Uterus (tissue), 4 donors: Measurements from ENCODE around the gene JARID2. TPM values are rescaled to one million over a fixed set of nuclear protein-coding genes. Genes with fewer than 3 reads are reported as not detected.

ENCODE experiments used
- DNase-seq, 2 donors: peaks; one replicate each; pipeline ENCODE4 v3.0.0-alpha.2; 2019 to 2020
- H3K27ac ChIP-seq, 2 donors: fragments of 200-600 bp; sonication (generic); 1 replicate in 1 of 2; 2 replicates in 1 of 2; pipeline ENCODE4 v1.5.1; 2016 to 2018
- H3K27me3 ChIP-seq, 2 donors: fragments of 200-600 bp; sonication (generic); one replicate each; pipeline ENCODE4 v1.5.1; 2018 to 2019; ENCODE audit warnings: control low read depth in 1 of 2
- H3K36me3 ChIP-seq, 2 donors: fragments of 200-600 bp; sonication (generic); one replicate each; pipeline ENCODE4 v1.5.1; 2019; ENCODE audit warnings: control low read depth in 1 of 2
- H3K4me1 ChIP-seq, 2 donors: fragments of 200-600 bp; sonication (generic); one replicate each; pipeline ENCODE4 v1.5.1; 2018 to 2019; ENCODE audit warnings: control low read depth in 1 of 2
- H3K4me3 ChIP-seq, 2 donors: fragments of 200-600 bp; sonication (generic); 1 replicate in 1 of 2; 2 replicates in 1 of 2; pipeline ENCODE4 v1.5.1; 2018 to 2019; ENCODE audit warnings: mild to moderate bottlenecking in 1 of 2
- H3K9me3 ChIP-seq, 2 donors: fragments of 200-600 bp; sonication (generic); one replicate each; pipeline ENCODE4 v1.5.1; 2019; ENCODE audit warnings: control low read depth in 1 of 2
- CTCF ChIP-seq, 4 experiments: fragments of 200-600 bp in 2 of 4; fragments of 450-650 bp in 2 of 4; sonication (generic) in 2 of 4; IDR thresholded peaks; one replicate each; pipeline ENCODE4 v1.5.1; 2016 to 2019; ENCODE audit warnings: antibody characterized with exemption in 4 of 4, mild to moderate bottlenecking in 2 of 4, moderate library complexity in 1 of 4
- POLR2A ChIP-seq, 2 donors: fragments of 450-650 bp; IDR thresholded peaks; one replicate each; pipeline ENCODE4 v1.6.1; 2016; ENCODE audit warnings: antibody characterized with exemption in 2 of 2, mild to moderate bottlenecking in 1 of 2, moderate library complexity in 1 of 2
- intact Hi-C: fragments of 100-400 bp; cut with DNase I; formaldehyde crosslinking; loops from one replicate; pipeline ENCODE4 v1.15.1; 2023; ENCODE audit warnings: low total_unique reads
- total RNA-seq, 4 donors: library from RNA; depleted of rRNA in 3 of 4; stranded (reverse); fragments of >200 nt in 3 of 4; gene quantifications; one replicate each; pipeline versions ENCODE4 v1.1.0 to v1.2.4, GENCODE V29; 2014 to 2023
- donor health status: DM: yes; HTN: yes; CAD: no.

Gene JARID2
- total RNA-seq, 4 donors from 2014 or later = 2.6 to 15.8 (median 8.0) TPM

GRCh38 chr6:15441215-15441868 is 195.5 kb downstream of the JARID2 start:
- Histone ChIP-seq H3K27me3 (no peaks in the 10 kb centered on the region), H3K9me3 (no peaks in the 10 kb centered on the region), H3K4me1 (no peaks in the 10 kb centered on the region), H3K36me3 (no peaks in the 10 kb centered on the region), H3K27ac (no peak overlapping the region), H3K4me3 (no peak overlapping the region)
- intact Hi-C loops = no loop called here
- TF ChIP-seq POLR2A (IDR thresholded peaks at IDR 0.05) = no peak
- TF ChIP-seq CTCF (IDR thresholded peaks at IDR 0.05) = peak; percentile 71 to 79 (median 76)
- peak; percentile 32 to 35 for DNase-seq

GRCh38 chr6:15441981-15442380 is 196.1 kb downstream of the JARID2 start:
- TF ChIP-seq POLR2A (IDR thresholded peaks at IDR 0.05) = no peak
- TF ChIP-seq CTCF (IDR thresholded peaks at IDR 0.05) = no peak
- H3K27ac ChIP-seq = no peak overlapping the region
- no peaks in the 10 kb centered on the region for H3K27me3 ChIP-seq
- H3K4me1 ChIP-seq = no peaks in the 10 kb centered on the region
- H3K4me3 ChIP-seq = no peak overlapping the region
- H3K9me3 ChIP-seq = no peaks in the 10 kb centered on the region
- DNase-seq = no peak
- H3K36me3 ChIP-seq = no peaks in the 10 kb centered on the region
- intact Hi-C loops = no loop called here

GRCh38 chr6:15442467-15442866 is 196.6 kb downstream of the JARID2 start:
- H3K4me3 ChIP-seq = no peak overlapping the region
- H3K27ac ChIP-seq = peak overlapping the region in 1 of 2 donors; percentile 2
- H3K9me3 ChIP-seq = no peaks in the 10 kb centered on the region
- H3K27me3 ChIP-seq = no peaks in the 10 kb centered on the region
- no peaks in the 10 kb centered on the region for H3K4me1 ChIP-seq
- intact Hi-C loops = no loop called here
- no peak for TF ChIP-seq CTCF (IDR thresholded peaks at IDR 0.05)
- TF ChIP-seq POLR2A (IDR thresholded peaks at IDR 0.05) = no peak
- H3K36me3 ChIP-seq = no peaks in the 10 kb centered on the region
- DNase-seq = no peak

- peak in 1 of 2 donors; percentile 26 for DNase-seq
- Histone ChIP-seq H3K9me3 (no peaks in the 10 kb centered on the region), H3K27ac (peak overlapping the region in 1 of 2 donors; percentile 2), H3K4me1 (no peaks in the 10 kb centered on the region), H3K27me3 (no peaks in the 10 kb centered on the region), H3K4me3 (no peak overlapping the region), H3K36me3 (no peaks in the 10 kb centered on the region)
- TF ChIP-seq CTCF (IDR thresholded peaks at IDR 0.05) = no peak
- no peak for TF ChIP-seq POLR2A (IDR thresholded peaks at IDR 0.05)
- intact Hi-C loops = no loop called here
These were observed 197.4 kb downstream of the JARID2 start for GRCh38 chr6:15443119-15443830.

- intact Hi-C loops = no loop called here
- Histone ChIP-seq H3K27ac (no peak overlapping the region), H3K9me3 (no peaks in the 10 kb centered on the region), H3K4me1 (no peaks in the 10 kb centered on the region), H3K36me3 (no peaks in the 10 kb centered on the region), H3K4me3 (no peak overlapping the region), H3K27me3 (no peaks in the 10 kb centered on the region)
- no peak for TF ChIP-seq CTCF (IDR thresholded peaks at IDR 0.05)
- TF ChIP-seq POLR2A (IDR thresholded peaks at IDR 0.05) = no peak
- no peak for DNase-seq
These were observed 198.3 kb downstream of the JARID2 start for GRCh38 chr6:15444081-15444731.
